OCI-LY1 (cell line): Measurements from ENCODE around the gene DHX32.

Source experiments
- H2AFZ ChIP-seq: fragments of 200-600 bp; sonication (generic), shearing (Covaris generic); 2 replicates; pipeline ENCODE4 v1.6.0; 2014; ENCODE audit warnings: antibody characterized with exemption, mild to moderate bottlenecking, low read length
- H3F3A ChIP-seq: fragments of 200-600 bp; sonication (generic), shearing (Covaris generic); 2 replicates; pipeline ENCODE4 v1.6.0; 2014; ENCODE audit warnings: mild to moderate bottlenecking, antibody characterized with exemption, low read length, moderate library complexity; ENCODE audit not compliant: insufficient read depth
- H3K27ac ChIP-seq: fragments of 200-600 bp; sonication (generic); 2 replicates; pipeline ENCODE4 v1.5.1; 2014; ENCODE audit warnings: low read length, mixed run types, mild to moderate bottlenecking, low read depth; ENCODE audit not compliant: poor library complexity, severe bottlenecking
- H3K27me3 ChIP-seq: fragments of 200-600 bp; sonication (generic); 2 replicates; pipeline ENCODE4 v1.6.0; 2014; ENCODE audit warnings: antibody characterized with exemption, mild to moderate bottlenecking, low read length, moderate library complexity; ENCODE audit not compliant: insufficient read depth
- H3K36me3 ChIP-seq: fragments of 200-600 bp; sonication (generic); 2 replicates; pipeline ENCODE4 v1.6.1; 2014; ENCODE audit warnings: mild to moderate bottlenecking, antibody characterized with exemption, low read length, moderate library complexity, mixed read lengths; ENCODE audit not compliant: insufficient read depth
- H3K4me1 ChIP-seq: fragments of 200-600 bp; sonication (generic); 2 replicates; pipeline ENCODE4 v1.5.1; 2014; ENCODE audit warnings: mild to moderate bottlenecking, low read length, moderate library complexity; ENCODE audit not compliant: insufficient read depth, severe bottlenecking
- H3K4me2 ChIP-seq: fragments of 200-600 bp; sonication (generic), shearing (Covaris generic); 2 replicates; pipeline ENCODE4 v1.6.1; 2014; ENCODE audit warnings: low read length
- H3K4me3 ChIP-seq: fragments of 200-600 bp; sonication (generic); 2 replicates; pipeline ENCODE4 v1.5.1; 2014; ENCODE audit warnings: low read length, low read depth, mild to moderate bottlenecking, mixed read lengths; ENCODE audit not compliant: poor library complexity, severe bottlenecking
- H3K79me2 ChIP-seq: fragments of 200-600 bp; shearing (Covaris generic); 2 replicates; pipeline ENCODE4 v1.6.1; 2016; ENCODE audit warnings: mixed run types, low read length, mixed read lengths; ENCODE audit not compliant: insufficient read depth
- H3K9ac ChIP-seq: fragments of 200-600 bp; sonication (generic), shearing (Covaris generic); 2 replicates; pipeline ENCODE4 v1.6.1; 2014; ENCODE audit warnings: mild to moderate bottlenecking, low read length, mixed read lengths
- H3K9me2 ChIP-seq: fragments of 200-600 bp; sonication (generic), shearing (Covaris generic); 2 replicates; pipeline ENCODE4 v1.6.1; 2014; ENCODE audit warnings: low read depth, mild to moderate bottlenecking, low read length, mixed read lengths
- H3K9me3 ChIP-seq: fragments of 200-600 bp; shearing (Covaris generic); 2 replicates; pipeline ENCODE4 v1.6.1; 2014; ENCODE audit warnings: low read length, mixed read lengths
- H4K20me1 ChIP-seq: fragments of 200-600 bp; sonication (generic), shearing (Covaris generic); 2 replicates; pipeline ENCODE4 v1.6.0; 2016; ENCODE audit warnings: mild to moderate bottlenecking, low read length; ENCODE audit not compliant: insufficient read depth
- EZH2 ChIP-seq: fragments of 200-600 bp; sonication (generic), shearing (Covaris generic); IDR thresholded peaks from 2 replicates; pipeline ENCODE4 v1.8.0; 2017; ENCODE audit warnings: borderline replicate concordance, mixed run types, mild to moderate bottlenecking, antibody characterized with exemption, low read length, moderate library complexity, mixed read lengths
- TF ChIP-seq, protein P1 (sequence below): fragments of 200-600 bp; sonication (generic), shearing (Covaris generic); IDR thresholded peaks from 2 replicates; pipeline ENCODE4 v1.5.1; 2017; ENCODE audit warnings: mild to moderate bottlenecking, antibody characterized with exemption, low read length, moderate library complexity, mixed read lengths

DHX32 gene

DNA sequence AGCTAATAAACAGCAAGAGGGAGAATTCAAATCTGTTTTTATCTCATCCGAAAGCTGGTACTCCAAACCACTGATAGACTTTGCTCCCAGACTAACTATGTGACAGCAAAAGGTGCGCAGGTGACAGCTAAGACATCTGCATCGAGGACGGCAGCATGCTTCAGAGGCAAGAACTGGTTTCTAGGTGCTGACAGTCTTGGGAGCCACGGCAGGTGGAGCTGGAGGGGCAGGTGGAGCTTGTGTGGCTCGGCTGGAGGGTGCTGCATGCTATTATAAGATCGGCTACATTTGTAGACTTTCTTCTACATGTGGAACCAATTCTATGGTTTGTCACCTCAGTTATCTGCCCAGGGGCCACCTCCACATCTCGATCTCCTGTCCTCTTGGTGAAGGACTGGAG is 83.7 kb downstream of the DHX32 start:
- H2AFZ ChIP-seq: no peak overlapping the region
- H3K27ac ChIP-seq: no peak overlapping the region
- no peak overlapping the region for H3K9ac ChIP-seq
- H3K9me3 ChIP-seq: no peaks in the 10 kb centered on the region
- peaks cover 33% of the 10 kb centered on the region for H3K36me3 ChIP-seq
- H3K27me3 ChIP-seq: no peaks in the 10 kb centered on the region
- H3K79me2 ChIP-seq: no peaks in the 10 kb centered on the region
- no peaks in the 10 kb centered on the region for H3K9me2 ChIP-seq
- H3K4me2 ChIP-seq: no peak overlapping the region
- no peak for TF ChIP-seq EZH2
- no peaks in the 10 kb centered on the region for H3F3A ChIP-seq
- no peak overlapping the region for H3K4me3 ChIP-seq
- H3K4me1 ChIP-seq: no peaks in the 10 kb centered on the region
- no peaks in the 10 kb centered on the region for H4K20me1 ChIP-seq

DNA sequence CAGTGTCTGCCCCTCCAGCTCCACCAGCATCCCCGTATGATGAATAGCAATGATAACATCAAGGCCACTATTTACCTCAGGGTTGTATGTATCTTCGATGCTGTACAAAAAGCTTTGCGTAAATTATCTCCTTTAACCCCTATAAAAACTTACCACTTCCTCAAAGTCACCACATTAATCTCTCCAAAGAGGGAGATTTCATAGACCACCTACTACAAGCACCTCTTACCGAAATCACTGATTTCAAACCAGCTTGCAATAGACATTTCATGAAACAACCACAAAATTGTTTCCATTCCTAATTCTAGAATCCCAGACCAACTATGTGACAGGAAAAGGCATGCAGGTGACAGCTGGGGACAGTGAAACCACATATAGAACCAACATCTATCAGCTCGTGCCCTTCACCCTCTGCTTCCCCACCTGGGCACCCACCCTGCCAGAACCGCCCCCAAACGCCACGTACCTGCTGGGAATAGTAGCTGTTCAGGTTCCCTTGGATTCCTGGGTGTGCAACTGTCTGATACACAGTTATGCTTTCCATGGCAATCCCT is 85.4 kb downstream of the DHX32 start:
- no peak overlapping the region for H3K4me2 ChIP-seq

DNA sequence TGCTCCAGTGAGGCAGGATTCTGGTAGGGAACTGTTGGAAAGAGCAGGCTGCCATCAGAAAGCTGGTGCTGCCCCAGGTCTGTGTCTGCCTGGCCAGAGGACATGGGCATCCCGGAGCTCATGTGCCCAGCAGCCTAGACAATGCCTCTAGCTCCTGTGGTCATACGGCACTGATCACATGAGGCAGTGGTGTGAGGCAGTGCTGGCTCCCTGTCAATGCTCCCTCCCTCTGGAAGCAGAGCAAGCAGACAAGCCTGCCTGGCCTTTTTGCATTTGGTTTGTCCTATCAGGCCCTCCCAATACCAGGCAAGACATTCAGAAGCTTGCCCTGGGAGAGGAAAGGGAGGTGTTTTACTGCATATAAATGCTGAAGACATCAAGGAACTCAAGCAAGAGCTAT is 86.0 kb downstream of the DHX32 start:
- Histone ChIP-seq H3F3A (no peaks in the 10 kb centered on the region), H3K79me2 (no peaks in the 10 kb centered on the region), H3K9ac (no peak overlapping the region), H3K27ac (no peak overlapping the region), H3K4me3 (no peak overlapping the region), H3K4me2 (no peak overlapping the region), H3K36me3 (peaks cover 23% of the 10 kb centered on the region; the same call in 1 of the 2 replicates), H3K27me3 (no peaks in the 10 kb centered on the region), H2AFZ (no peak overlapping the region), H4K20me1 (no peaks in the 10 kb centered on the region), H3K4me1 (no peaks in the 10 kb centered on the region), H3K9me3 (no peaks in the 10 kb centered on the region), H3K9me2 (no peaks in the 10 kb centered on the region)
- TF ChIP-seq, protein P1, sequence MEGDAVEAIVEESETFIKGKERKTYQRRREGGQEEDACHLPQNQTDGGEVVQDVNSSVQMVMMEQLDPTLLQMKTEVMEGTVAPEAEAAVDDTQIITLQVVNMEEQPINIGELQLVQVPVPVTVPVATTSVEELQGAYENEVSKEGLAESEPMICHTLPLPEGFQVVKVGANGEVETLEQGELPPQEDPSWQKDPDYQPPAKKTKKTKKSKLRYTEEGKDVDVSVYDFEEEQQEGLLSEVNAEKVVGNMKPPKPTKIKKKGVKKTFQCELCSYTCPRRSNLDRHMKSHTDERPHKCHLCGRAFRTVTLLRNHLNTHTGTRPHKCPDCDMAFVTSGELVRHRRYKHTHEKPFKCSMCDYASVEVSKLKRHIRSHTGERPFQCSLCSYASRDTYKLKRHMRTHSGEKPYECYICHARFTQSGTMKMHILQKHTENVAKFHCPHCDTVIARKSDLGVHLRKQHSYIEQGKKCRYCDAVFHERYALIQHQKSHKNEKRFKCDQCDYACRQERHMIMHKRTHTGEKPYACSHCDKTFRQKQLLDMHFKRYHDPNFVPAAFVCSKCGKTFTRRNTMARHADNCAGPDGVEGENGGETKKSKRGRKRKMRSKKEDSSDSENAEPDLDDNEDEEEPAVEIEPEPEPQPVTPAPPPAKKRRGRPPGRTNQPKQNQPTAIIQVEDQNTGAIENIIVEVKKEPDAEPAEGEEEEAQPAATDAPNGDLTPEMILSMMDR: no peak
- no peak for TF ChIP-seq EZH2

More for the DNA sequence above, 85.4 kb downstream of the DHX32 start:
- Histone ChIP-seq H3K4me3 (no peak overlapping the region), H3K9ac (no peak overlapping the region), H3K4me1 (no peaks in the 10 kb centered on the region), H3K27me3 (no peaks in the 10 kb centered on the region), H2AFZ (no peak overlapping the region), H4K20me1 (no peaks in the 10 kb centered on the region), H3K9me3 (no peaks in the 10 kb centered on the region), H3K79me2 (no peaks in the 10 kb centered on the region), H3K27ac (no peak overlapping the region), H3K9me2 (no peaks in the 10 kb centered on the region), H3F3A (no peaks in the 10 kb centered on the region), H3K36me3 (peaks cover 25% of the 10 kb centered on the region)
- TF ChIP-seq, protein P1: no peak
- TF ChIP-seq EZH2: no peak
